ENCODE data around the gene NRAP. TPM values are rescaled to one million over a fixed set of nuclear protein-coding genes. Genes with fewer than 3 reads are reported as not detected.

NRAP gene
- total RNA-seq, 1 experiment from 2014 or later, result not detected

DNA sequence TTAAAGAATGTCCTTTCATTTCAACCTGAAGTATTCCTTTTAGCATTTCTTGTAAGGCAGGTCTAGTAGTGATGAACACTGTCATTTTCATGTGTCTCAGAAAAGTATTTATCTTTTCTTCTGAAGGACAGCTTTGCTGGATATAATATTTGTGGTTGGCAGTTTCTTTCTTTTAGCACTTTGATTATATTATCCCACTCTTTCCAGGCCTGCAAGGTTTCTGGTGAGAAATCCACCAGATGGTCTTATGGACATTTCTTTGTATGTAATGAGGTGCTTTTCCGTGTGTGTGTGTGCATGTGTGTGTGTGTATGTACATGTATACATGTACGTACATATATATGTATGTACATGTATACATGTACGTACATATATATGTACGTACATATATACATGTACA, 23.2 kb upstream of the NRAP start:
- Histone ChIP-seq H4K91ac (ENCODE audit: insufficient read length, low read depth, low read length) (no peak overlapping the region), H4K8ac (replicated peaks; ENCODE audit: insufficient read length, low read depth, low read length) (no peak overlapping the region), H2BK120ac (ENCODE audit: low read depth, low read length, poor library complexity, severe bottlenecking) (no peak overlapping the region), H3K4ac (ENCODE audit: low read depth, low read length) (no peak overlapping the region), H3K4me1 (ENCODE audit: insufficient read depth, low read length) (no peaks in the 10 kb centered on the region; the same call in 1 of the 2 replicates), H2AFZ (ENCODE audit: low read length) (no peak overlapping the region), H3K79me2 (ENCODE audit: insufficient read depth, low read length) (no peaks in the 10 kb centered on the region; the same call in 1 of the 2 replicates), H4K5ac (ENCODE audit: insufficient read length, low read depth, low read length) (no peak overlapping the region), H2BK12ac (ENCODE audit: insufficient read length, low read depth, low read length) (no peak overlapping the region), H3K18ac (ENCODE audit: insufficient read length, low read depth, low read length) (no peak overlapping the region), H3K23me2 (ENCODE audit: insufficient read length, low read depth, low read length, poor library complexity, severe bottlenecking) (no peaks in the 10 kb centered on the region), H2BK20ac (ENCODE audit: low read depth, low read length, poor library complexity, severe bottlenecking) (no peak overlapping the region), H2AK5ac (ENCODE audit: insufficient read length, low read length) (no peak overlapping the region), H3K14ac (ENCODE audit: insufficient read depth, low read length) (no peak overlapping the region), H3K27me3 (ENCODE audit: insufficient read depth, low read length) (no peaks in the 10 kb centered on the region), H3K79me1 (ENCODE audit: insufficient read depth, low read depth, low read length, poor library complexity, severe bottlenecking) (no peaks in the 10 kb centered on the region), H3K23ac (ENCODE audit: insufficient read length, low read depth, low read length) (no peak overlapping the region), H3K27ac (ENCODE audit: insufficient read length, low read depth, low read length) (no peak overlapping the region), H3K9me3 (ENCODE audit: control insufficient read depth, low read depth, low read length) (no peaks in the 10 kb centered on the region), H2BK15ac (ENCODE audit: low read depth, low read length) (no peak overlapping the region), H3K4me2 (ENCODE audit: insufficient read depth, insufficient read length, low read length) (no peak overlapping the region), H3K56ac (ENCODE audit: insufficient read length, low read depth, low read length) (no peak overlapping the region), H3T11ph (ENCODE audit: low read length) (no peak overlapping the region), H4K20me1 (ENCODE audit: control insufficient read depth, insufficient read depth, insufficient read length) (no peaks in the 10 kb centered on the region), H2BK5ac (ENCODE audit: insufficient read length, low read length) (no peak overlapping the region), H3K9ac (ENCODE audit: extremely low read depth, insufficient read length, low read length) (no peak overlapping the region)
- H3K9me3 Mint-ChIP-seq, result peaks cover 7 to 18% of the 10 kb centered on the region in 2 experiments
- H3K27me3 Mint-ChIP-seq (ENCODE audit: low read depth), result no peaks in the 10 kb centered on the region
- TF ChIP-seq, protein P1, sequence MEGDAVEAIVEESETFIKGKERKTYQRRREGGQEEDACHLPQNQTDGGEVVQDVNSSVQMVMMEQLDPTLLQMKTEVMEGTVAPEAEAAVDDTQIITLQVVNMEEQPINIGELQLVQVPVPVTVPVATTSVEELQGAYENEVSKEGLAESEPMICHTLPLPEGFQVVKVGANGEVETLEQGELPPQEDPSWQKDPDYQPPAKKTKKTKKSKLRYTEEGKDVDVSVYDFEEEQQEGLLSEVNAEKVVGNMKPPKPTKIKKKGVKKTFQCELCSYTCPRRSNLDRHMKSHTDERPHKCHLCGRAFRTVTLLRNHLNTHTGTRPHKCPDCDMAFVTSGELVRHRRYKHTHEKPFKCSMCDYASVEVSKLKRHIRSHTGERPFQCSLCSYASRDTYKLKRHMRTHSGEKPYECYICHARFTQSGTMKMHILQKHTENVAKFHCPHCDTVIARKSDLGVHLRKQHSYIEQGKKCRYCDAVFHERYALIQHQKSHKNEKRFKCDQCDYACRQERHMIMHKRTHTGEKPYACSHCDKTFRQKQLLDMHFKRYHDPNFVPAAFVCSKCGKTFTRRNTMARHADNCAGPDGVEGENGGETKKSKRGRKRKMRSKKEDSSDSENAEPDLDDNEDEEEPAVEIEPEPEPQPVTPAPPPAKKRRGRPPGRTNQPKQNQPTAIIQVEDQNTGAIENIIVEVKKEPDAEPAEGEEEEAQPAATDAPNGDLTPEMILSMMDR (conservative IDR thresholded peaks at IDR 0.05), result no peak
- WGBS (ENCODE audit: extremely low coverage, insufficient read length, low lambda C conversion rate), result no CpG with 5 or more reads among the region's 4 CpGs
- no peak for DNase-seq
- no peak overlapping the region for H3K27ac Mint-ChIP-seq
- H3K36me3 Mint-ChIP-seq (ENCODE audit: insufficient read depth in 1 of 3, low read depth in 3 of 3), result peaks cover 2 to 19% (median 18%) of the 10 kb centered on the region in 3 experiments; a peak in 4 of 7 replicates
- peaks cover 9 to 24% of the 10 kb centered on the region in 2 experiments for H3K4me1 Mint-ChIP-seq
- no peak overlapping the region for H3K4me3 Mint-ChIP-seq

Measured in H9 (cell line).